Epithelial cell of esophagus (primary cell): ENCODE data around the gene MAGEF1.

Source experiments
- DNase-seq: peaks from one replicate; pipeline ENCODE4 v3.0.0; 2010; ENCODE audit warnings: low read depth
- H3K4me3 ChIP-seq: 2 replicates; pipeline ENCODE4 v1.5.1; 2011; ENCODE audit warnings: mild to moderate bottlenecking, low read length, control low read depth
- CTCF ChIP-seq: IDR thresholded peaks from 2 replicates; pipeline ENCODE4 v1.5.1; 2011; ENCODE audit warnings: low read depth, mild to moderate bottlenecking, low read length, control low read depth, inconsistent platforms; ENCODE audit not compliant: insufficient read depth; ENCODE audit errors: missing control alignments

The MAGEF1 gene

GRCh38 chr3:184711493-184712247 is at the start of gene MAGEF1:
TSS of gene MAGEF1 (minus strand) at chr3:184712064. CDS start at chr3:184711821, 243 bp downstream.
- DNase-seq, result peak; percentile 68
- no peak for TF ChIP-seq CTCF
- H3K4me3 ChIP-seq, result peak within 1 kb of the TSS; percentile 65

GRCh38 chr3:184761075-184761841 is 49.4 kb upstream of the MAGEF1 start:
- DNase-seq, result no peak
- TF ChIP-seq CTCF, result no peak
- no peak overlapping the region for H3K4me3 ChIP-seq

GRCh38 chr3:184760337-184761074 is 48.6 kb upstream of the MAGEF1 start:
- peak; percentile 73 for DNase-seq
- no peak overlapping the region for H3K4me3 ChIP-seq
- no peak for TF ChIP-seq CTCF

DNA sequence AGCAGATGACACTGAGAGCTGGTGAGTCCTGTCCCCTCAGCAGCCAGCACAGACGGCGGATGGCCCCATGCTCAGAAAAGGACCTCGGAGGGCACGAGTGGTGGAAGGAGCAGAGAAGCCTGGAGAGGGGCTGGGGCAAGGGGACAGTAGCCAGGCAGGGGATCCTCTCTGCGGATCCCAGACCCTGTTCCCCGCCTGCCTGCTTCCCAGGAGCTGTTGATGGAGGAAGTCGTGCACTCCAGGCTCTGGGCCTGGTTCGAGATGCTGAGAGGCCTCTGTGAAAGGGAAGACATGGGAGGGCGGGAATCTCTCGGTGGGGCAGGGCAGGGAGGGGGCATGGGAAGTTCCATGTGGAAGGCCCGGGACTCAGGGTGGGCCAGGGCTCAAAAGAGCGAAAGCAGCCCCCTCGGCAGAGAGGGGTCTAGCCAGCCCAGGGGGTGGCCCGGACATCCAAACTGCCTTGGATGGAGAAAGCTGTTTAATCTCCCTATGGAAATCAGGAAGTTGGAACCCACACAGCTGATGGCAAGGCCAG is 47.9 kb upstream of the MAGEF1 start:
- H3K4me3 ChIP-seq, result no peak overlapping the region
- TF ChIP-seq CTCF, result no peak

DNA sequence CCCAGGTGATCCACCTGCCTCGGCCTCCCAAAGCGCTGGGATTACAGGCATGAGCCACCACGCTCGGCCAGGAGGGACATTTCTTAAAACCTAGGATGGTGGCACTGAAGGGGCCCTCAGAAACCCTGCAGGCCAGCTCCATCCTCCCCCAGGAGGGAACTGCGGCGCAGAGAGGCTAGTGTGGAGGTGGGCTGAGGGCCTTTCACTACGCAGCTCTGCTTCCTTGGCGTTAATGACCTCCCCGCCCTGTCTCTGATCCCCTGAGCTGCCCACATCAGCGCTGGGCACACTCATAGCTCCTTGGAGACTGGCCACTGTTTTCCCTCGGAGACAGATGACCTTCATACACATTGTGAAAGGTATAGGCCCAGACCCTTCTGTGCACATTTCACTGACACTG is 46.2 kb upstream of the MAGEF1 start:
- TF ChIP-seq CTCF, result no peak
- no peak for DNase-seq
- no peak overlapping the region for H3K4me3 ChIP-seq

More for the DNA sequence above, 47.9 kb upstream of the MAGEF1 start:
- DNase-seq, result no peak

GRCh38 chr3:184757022-184757651 is 45.3 kb upstream of the MAGEF1 start:
- TF ChIP-seq CTCF, result no peak
- no peak overlapping the region for H3K4me3 ChIP-seq
- DNase-seq, result peak; percentile 66
